Stimulated activated CD4-positive, alpha-beta T cell treated with anti-CD3 and anti-CD28 coated beads, Interleukin-4, amount 100 ng/mL, for 4 hours (primary cell): ENCODE results near the gene JPH3.

Source experiments
- DNase-seq, 2 experiments: peaks; one replicate each; pipeline ENCODE4 v3.0.0-alpha.2; 2020

JPH3 gene

GRCh38 chr16:87602821-87603683 lies 744 bp downstream of the JPH3 start:
- DNase-seq: no peak

- no peak for DNase-seq
Observed at GRCh38 chr16:87603684-87604633, 1.7 kb downstream of the JPH3 start.

GRCh38 chr16:87604634-87605111 lies 2.4 kb downstream of the JPH3 start:
- DNase-seq: no peak

- no peak for DNase-seq
Observed at GRCh38 chr16:87607223-87607622, 4.9 kb downstream of the JPH3 start.

GRCh38 chr16:87607871-87608270 lies 5.6 kb downstream of the JPH3 start:
- DNase-seq: no peak

GRCh38 chr16:87608400-87608985 lies 6.2 kb downstream of the JPH3 start:
- DNase-seq: peak in 1 of 2 experiments; percentile 32

GRCh38 chr16:87610026-87610425 lies 7.7 kb downstream of the JPH3 start:
- DNase-seq: no peak

GRCh38 chr16:87611456-87611855 lies 9.1 kb downstream of the JPH3 start:
- DNase-seq: no peak

- no peak for DNase-seq
Observed at GRCh38 chr16:87613961-87614360, 11.7 kb downstream of the JPH3 start.

- no peak for DNase-seq
Observed at GRCh38 chr16:87615621-87616041, 13.3 kb downstream of the JPH3 start.

- DNase-seq: no peak
Observed at GRCh38 chr16:87616556-87616955, 14.2 kb downstream of the JPH3 start.

- no peak for DNase-seq
Observed at GRCh38 chr16:87618216-87618615, 15.9 kb downstream of the JPH3 start.

GRCh38 chr16:87619360-87620200 lies 17.3 kb downstream of the JPH3 start:
- no peak for DNase-seq

- DNase-seq: no peak
Observed at GRCh38 chr16:87620201-87620495, 17.8 kb downstream of the JPH3 start.

- DNase-seq: no peak
Observed at GRCh38 chr16:87621550-87621829, 19.2 kb downstream of the JPH3 start.

- no peak for DNase-seq
Observed at GRCh38 chr16:87621976-87622713, 19.8 kb downstream of the JPH3 start.

GRCh38 chr16:87622756-87623319 lies 20.5 kb downstream of the JPH3 start:
- no peak for DNase-seq

GRCh38 chr16:87625241-87625797 lies 23.0 kb downstream of the JPH3 start:
- DNase-seq: no peak

GRCh38 chr16:87626401-87626800 lies 24.1 kb downstream of the JPH3 start:
- DNase-seq: no peak

GRCh38 chr16:87626905-87627304 lies 24.6 kb downstream of the JPH3 start:
- DNase-seq: no peak

GRCh38 chr16:87627542-87628245 lies 25.4 kb downstream of the JPH3 start:
- no peak for DNase-seq
